HepG2 (cell line): Measurements from ENCODE around the gene ARVCF.

Source experiments
- ATF3 ChIP-seq: sonication (generic); formaldehyde crosslinking; IDR thresholded peaks from 2 replicates; pipeline ENCODE4 v1.4.0; 2020; ENCODE audit warnings: missing genetic modification reagents
- CBFB ChIP-seq: sonication (generic); formaldehyde crosslinking; IDR thresholded peaks from 2 replicates; pipeline ENCODE4 v1.4.0; 2020; ENCODE audit warnings: missing genetic modification reagents
- CTCF ChIP-seq: sonication (generic); formaldehyde crosslinking; IDR thresholded peaks from 2 replicates; pipeline ENCODE4 v1.5.0; 2020; ENCODE audit warnings: mild to moderate bottlenecking, missing genetic modification reagents, moderate library complexity
- ELF4 ChIP-seq: sonication (generic); formaldehyde crosslinking; IDR thresholded peaks from 2 replicates; pipeline ENCODE4 v1.5.0; 2020; ENCODE audit warnings: missing genetic modification reagents, mild to moderate bottlenecking, moderate library complexity, borderline replicate concordance
- HCFC1 ChIP-seq: fragments of 150-350 bp; IDR thresholded peaks from 2 replicates; pipeline ENCODE4 v1.6.1; 2014; ENCODE audit warnings: low read depth, low read length
- KAT2B ChIP-seq: fragments of 150-350 bp; IDR thresholded peaks from 2 replicates; pipeline ENCODE4 v1.6.1; 2014; ENCODE audit warnings: low read depth, low read length, borderline replicate concordance
- KLF16 ChIP-seq, 2 experiments: sonication (generic) in 1 of 2; formaldehyde crosslinking in 1 of 2; IDR thresholded peaks; 2 replicates each; pipeline versions ENCODE4 v1.6.1 to v1.8.0; 2016 to 2023; ENCODE audit warnings: missing genetic modification reagents in 2 of 2, missing compliant biosample characterization in 1 of 2
- MAFF ChIP-seq: IDR thresholded peaks from 2 replicates; pipeline ENCODE4 v1.6.1; 2011; ENCODE audit warnings: low read depth, low read length, improper control_type of control experiment
- MEF2D ChIP-seq: sonication (generic); formaldehyde crosslinking; IDR thresholded peaks from 2 replicates; pipeline ENCODE4 v1.5.1; 2020; ENCODE audit warnings: mild to moderate bottlenecking, missing genetic modification reagents
- MXD4 ChIP-seq: IDR thresholded peaks from 2 replicates; pipeline ENCODE4 v1.6.1; 2016; ENCODE audit warnings: mild to moderate bottlenecking, missing biosample characterization, missing genetic modification reagents
- SETDB1 ChIP-seq: sonication (generic); formaldehyde crosslinking; IDR thresholded peaks from 2 replicates; pipeline ENCODE4 v1.5.1; 2020; ENCODE audit warnings: missing genetic modification reagents, mild to moderate bottlenecking, borderline replicate concordance
- TAF1 ChIP-seq: sonication (generic); formaldehyde crosslinking; IDR thresholded peaks from 2 replicates; pipeline ENCODE4 v1.4.0; 2020; ENCODE audit warnings: missing genetic modification reagents

GRCh38 chr22:19928207-19928606 is 88.4 kb downstream of the ARVCF start:
- TF ChIP-seq HCFC1 (no peak), CTCF (CRISPR knock-in tag) (no peak), MAFF (no peak), SETDB1 (CRISPR knock-in tag) (no peak), ATF3 (CRISPR knock-in tag) (no peak), KLF16 (CRISPR knock-in tag; IDR thresholded peaks at IDR 0.05) (no peak), ELF4 (CRISPR knock-in tag) (no peak), CBFB (CRISPR knock-in tag) (no peak), MEF2D (CRISPR knock-in tag) (no peak), MXD4 (CRISPR knock-in tag) (no peak), KAT2B (no peak), TAF1 (CRISPR knock-in tag) (no peak)
